SK-N-MC (cell line): Measurements from ENCODE around the gene RHEB.

ENCODE experiments used
- DNase-seq: peaks from one replicate; pipeline ENCODE4 v3.0.0-alpha.2; 2011; ENCODE audit warnings: low read depth, low spot score
- H3K27ac ChIP-seq: fragments of 200-600 bp; sonication (generic); 2 replicates; pipeline ENCODE4 v1.5.1; 2016; ENCODE audit warnings: mixed run types
- H3K36me3 ChIP-seq: fragments of 200-600 bp; sonication (generic); 2 replicates; pipeline ENCODE4 v1.6.1; 2017; ENCODE audit warnings: antibody characterized with exemption, low read length, mixed read lengths; ENCODE audit not compliant: insufficient read depth
- H3K4me3 ChIP-seq: fragments of 200-600 bp; sonication (generic); 2 replicates; pipeline ENCODE4 v1.5.1; 2016
- H3K9ac ChIP-seq: fragments of 200-600 bp; sonication (generic); 2 replicates; pipeline ENCODE4 v1.8.0; 2017; ENCODE audit warnings: mixed run types, mixed read lengths; ENCODE audit not compliant: insufficient read length
- H3K9me3 ChIP-seq: fragments of 200-600 bp; sonication (generic); 2 replicates; pipeline ENCODE4 v1.6.1; 2017; ENCODE audit warnings: low read depth, mild to moderate bottlenecking, antibody characterized with exemption, low read length, moderate library complexity, mixed read lengths
- EZH2 ChIP-seq: fragments of 200-600 bp; sonication (generic); IDR thresholded peaks from one replicate; pipeline ENCODE4 v1.6.1; 2017; ENCODE audit warnings: antibody characterized with exemption
- FOXP2 ChIP-seq: optimal IDR thresholded peaks from 2 replicates; pipeline ENCODE3; 2011; ENCODE audit warnings: mild to moderate bottlenecking, moderate library complexity; ENCODE audit not compliant: insufficient read depth; ENCODE audit errors: extremely low read length, control extremely low read depth
- POLR2AphosphoS5 ChIP-seq: IDR thresholded peaks from 2 replicates; pipeline ENCODE4 v1.6.1; 2012; ENCODE audit warnings: mild to moderate bottlenecking, low read depth, low read length, borderline replicate concordance

The RHEB gene

GRCh38 chr7:151431281-151431767 lies 88.4 kb downstream of the RHEB start:
- Histone ChIP-seq H3K9ac (no peak overlapping the region), H3K9me3 (no peaks in the 10 kb centered on the region)
- no peak for TF ChIP-seq EZH2
- TF ChIP-seq FOXP2 = no peak
- TF ChIP-seq POLR2AphosphoS5 = no peak

GRCh38 chr7:151430391-151431205 lies 89.1 kb downstream of the RHEB start:
- no peak for TF ChIP-seq EZH2
- TF ChIP-seq FOXP2 = no peak
- TF ChIP-seq POLR2AphosphoS5 = no peak
- no peak overlapping the region for H3K27ac ChIP-seq
- H3K4me3 ChIP-seq = no peak overlapping the region
- no peak for DNase-seq
- H3K9me3 ChIP-seq = no peaks in the 10 kb centered on the region
- no peak overlapping the region for H3K9ac ChIP-seq
- H3K36me3 ChIP-seq = no peaks in the 10 kb centered on the region

More at GRCh38 chr7:151431281-151431767, 88.4 kb downstream of the RHEB start:
- no peaks in the 10 kb centered on the region for H3K36me3 ChIP-seq
- no peak overlapping the region for H3K4me3 ChIP-seq
- no peak overlapping the region for H3K27ac ChIP-seq
- DNase-seq = no peak

- no peak for DNase-seq
- H3K9me3 ChIP-seq = no peaks in the 10 kb centered on the region
- no peak overlapping the region for H3K27ac ChIP-seq
- TF ChIP-seq FOXP2 (no peak), EZH2 (no peak)
- H3K4me3 ChIP-seq = no peak overlapping the region
- no peak overlapping the region for H3K9ac ChIP-seq
- no peaks in the 10 kb centered on the region for H3K36me3 ChIP-seq
Measured at GRCh38 chr7:151429560-151430331, 89.9 kb downstream of the RHEB start.

GRCh38 chr7:151429237-151429559 lies 90.5 kb downstream of the RHEB start:
- Histone ChIP-seq H3K4me3 (no peak overlapping the region), H3K9ac (no peak overlapping the region), H3K36me3 (no peaks in the 10 kb centered on the region), H3K27ac (no peak overlapping the region), H3K9me3 (no peaks in the 10 kb centered on the region)
- TF ChIP-seq FOXP2 = no peak
- no peak for DNase-seq

- no peak for DNase-seq
- H3K4me3 ChIP-seq = no peak overlapping the region
Measured at GRCh38 chr7:151428378-151429236, 91.1 kb downstream of the RHEB start.

GRCh38 chr7:151427705-151428377 lies 91.9 kb downstream of the RHEB start:
- no peaks in the 10 kb centered on the region for H3K9me3 ChIP-seq
- no peak overlapping the region for H3K9ac ChIP-seq
- TF ChIP-seq FOXP2 = no peak
- TF ChIP-seq POLR2AphosphoS5 = no peak
- TF ChIP-seq EZH2 = no peak
- H3K36me3 ChIP-seq = no peaks in the 10 kb centered on the region
- H3K27ac ChIP-seq = no peak overlapping the region
- no peak overlapping the region for H3K4me3 ChIP-seq
- no peak for DNase-seq

More at GRCh38 chr7:151428378-151429236, 91.1 kb downstream of the RHEB start:
- H3K27ac ChIP-seq = no peak overlapping the region
- TF ChIP-seq FOXP2 (no peak), EZH2 (no peak), POLR2AphosphoS5 (no peak)
- H3K9me3 ChIP-seq = no peaks in the 10 kb centered on the region
- no peak overlapping the region for H3K9ac ChIP-seq
- no peaks in the 10 kb centered on the region for H3K36me3 ChIP-seq

GRCh38 chr7:151426904-151427704 lies 92.6 kb downstream of the RHEB start:
- no peak overlapping the region for H3K27ac ChIP-seq

More at GRCh38 chr7:151426904-151427704, 92.6 kb downstream of the RHEB start:
- no peak overlapping the region for H3K4me3 ChIP-seq
- TF ChIP-seq EZH2 = no peak
- TF ChIP-seq FOXP2 = no peak
- TF ChIP-seq POLR2AphosphoS5 = no peak
- H3K36me3 ChIP-seq = no peaks in the 10 kb centered on the region
- no peak overlapping the region for H3K9ac ChIP-seq
- H3K9me3 ChIP-seq = no peaks in the 10 kb centered on the region
- no peak for DNase-seq
